HUES64 (cell line): ENCODE data around the gene SEC31A.
A peak's percentile ranks its signal among the peaks of the same experiment; 100 is the strongest.

Experiments
- H3K27ac ChIP-seq: 2 replicates; pipeline ENCODE4 v1.7.0; 2013; ENCODE audit warnings: low read depth, low read length, inconsistent platforms
- H3K27me3 ChIP-seq: 2 replicates; pipeline ENCODE4 v1.6.1; 2013; ENCODE audit warnings: mild to moderate bottlenecking, low read length; ENCODE audit not compliant: insufficient read depth
- H3K36me3 ChIP-seq: 2 replicates; pipeline ENCODE4 v1.6.1; 2013; ENCODE audit warnings: mild to moderate bottlenecking, low read length; ENCODE audit not compliant: insufficient read depth
- H3K4me1 ChIP-seq: 2 replicates; pipeline ENCODE4 v1.6.1; 2013; ENCODE audit warnings: mild to moderate bottlenecking, low read length, moderate library complexity; ENCODE audit not compliant: insufficient read depth
- H3K4me3 ChIP-seq: 2 replicates; pipeline ENCODE4 v1.5.1; 2013; ENCODE audit warnings: mild to moderate bottlenecking, low read length, moderate library complexity
- H3K9ac ChIP-seq: 2 replicates; pipeline ENCODE4 v1.6.1; 2013; ENCODE audit warnings: mild to moderate bottlenecking, low read depth, low read length
- H3K9me3 ChIP-seq: 2 replicates; pipeline ENCODE4 v1.6.1; 2013; ENCODE audit warnings: low read depth, low read length; ENCODE audit not compliant: insufficient read depth
- WGBS: fragments of 150-250, 120-280 bp; methylation state at CpG from one replicate; pipeline ENCODE4 v1.1.7; 2013; ENCODE audit warnings: missing lambda C conversion rate; 5-methylcytosine and 5-hydroxymethylcytosine counted together

The SEC31A gene

GRCh38 chr4:82801910-82802521, 88.9 kb downstream of the SEC31A start:
- no peak overlapping the region for H3K27ac ChIP-seq
- no peak overlapping the region for H3K9ac ChIP-seq
- no peak overlapping the region for H3K4me3 ChIP-seq
- peaks cover 98% of the 10 kb centered on the region for H3K27me3 ChIP-seq
- WGBS = 100% methylated on average over 1 of the region's 3 CpGs
- H3K4me1 ChIP-seq = peaks cover 11% of the 10 kb centered on the region; the same call in 1 of the 2 replicates
- no peaks in the 10 kb centered on the region for H3K36me3 ChIP-seq
- H3K9me3 ChIP-seq = no peaks in the 10 kb centered on the region

GRCh38 chr4:82799006-82799881, 91.7 kb downstream of the SEC31A start:
- Histone ChIP-seq H3K4me3 (peak overlapping the region; percentile 58), H3K36me3 (no peaks in the 10 kb centered on the region), H3K4me1 (peaks cover 17% of the 10 kb centered on the region; the same call in 1 of the 2 replicates), H3K27me3 (peaks cover 100% of the 10 kb centered on the region), H3K27ac (no peak overlapping the region), H3K9ac (no peak overlapping the region), H3K9me3 (no peaks in the 10 kb centered on the region)
- WGBS = 10% methylated on average over 25 of the region's 25 CpGs

DNA sequence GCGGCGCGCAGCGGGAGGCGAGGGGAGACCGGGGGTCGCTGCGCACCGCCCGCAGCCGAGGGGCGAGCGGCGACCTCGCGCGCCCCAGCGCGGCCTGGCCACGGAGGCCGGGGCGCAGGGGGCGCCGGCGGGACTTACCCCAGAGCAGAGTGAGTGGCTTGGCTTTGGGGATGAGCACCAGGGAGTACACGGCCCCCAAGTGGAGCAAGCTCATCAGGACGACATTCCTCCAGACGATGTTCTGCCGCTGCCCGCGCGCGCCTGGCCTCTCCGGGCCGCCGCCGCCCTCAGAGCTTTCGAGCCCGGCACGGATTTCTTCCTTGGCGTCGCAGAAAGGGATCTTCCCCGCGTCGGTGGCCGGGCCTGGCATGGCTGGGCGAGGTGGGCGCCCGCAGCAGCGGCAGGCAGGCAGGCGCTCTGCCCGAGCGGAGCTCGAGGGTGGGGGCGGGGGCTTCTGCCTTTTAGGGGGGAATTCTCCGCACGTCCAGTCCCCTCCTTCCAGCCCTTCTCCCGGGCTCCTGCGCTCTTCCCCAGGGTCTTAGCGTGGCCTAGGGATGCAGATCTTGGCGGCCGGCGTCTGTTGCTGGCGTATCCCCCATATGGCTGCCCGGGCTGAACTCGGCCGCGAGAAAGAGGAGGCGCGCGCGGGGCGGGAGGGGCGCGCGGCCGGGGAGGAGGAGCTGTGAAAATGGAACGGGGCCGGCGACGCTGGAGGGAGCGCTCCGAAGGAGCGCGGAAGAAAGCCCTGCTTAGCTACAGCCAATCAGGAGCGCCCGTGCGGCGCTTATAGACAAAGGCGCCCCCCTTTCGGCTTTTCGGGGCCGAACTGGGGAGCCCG, 92.6 kb downstream of the SEC31A start, which contains the start of gene SCD5:
Gene SCD5, minus strand, starts transcription at position 629 of the 838 bp plus-strand sequence. Its CDS starts 259 bp downstream, at position 370.
- H3K27ac ChIP-seq = no peak within 1 kb of the TSS
- H3K4me1 ChIP-seq = peaks cover 17% of the 10 kb centered on the region; the same call in 1 of the 2 replicates
- H3K4me3 ChIP-seq = peak within 1 kb of the TSS; percentile 58
- H3K9me3 ChIP-seq = no peaks in the 10 kb centered on the region
- no peaks in the 10 kb centered on the region for H3K36me3 ChIP-seq
- peak within 1 kb of the TSS; percentile 43; the same call in 1 of the 2 replicates for H3K9ac ChIP-seq
- peaks cover 100% of the 10 kb centered on the region for H3K27me3 ChIP-seq
- under 1% methylated on average over 94 of the region's 94 CpGs for WGBS

DNA sequence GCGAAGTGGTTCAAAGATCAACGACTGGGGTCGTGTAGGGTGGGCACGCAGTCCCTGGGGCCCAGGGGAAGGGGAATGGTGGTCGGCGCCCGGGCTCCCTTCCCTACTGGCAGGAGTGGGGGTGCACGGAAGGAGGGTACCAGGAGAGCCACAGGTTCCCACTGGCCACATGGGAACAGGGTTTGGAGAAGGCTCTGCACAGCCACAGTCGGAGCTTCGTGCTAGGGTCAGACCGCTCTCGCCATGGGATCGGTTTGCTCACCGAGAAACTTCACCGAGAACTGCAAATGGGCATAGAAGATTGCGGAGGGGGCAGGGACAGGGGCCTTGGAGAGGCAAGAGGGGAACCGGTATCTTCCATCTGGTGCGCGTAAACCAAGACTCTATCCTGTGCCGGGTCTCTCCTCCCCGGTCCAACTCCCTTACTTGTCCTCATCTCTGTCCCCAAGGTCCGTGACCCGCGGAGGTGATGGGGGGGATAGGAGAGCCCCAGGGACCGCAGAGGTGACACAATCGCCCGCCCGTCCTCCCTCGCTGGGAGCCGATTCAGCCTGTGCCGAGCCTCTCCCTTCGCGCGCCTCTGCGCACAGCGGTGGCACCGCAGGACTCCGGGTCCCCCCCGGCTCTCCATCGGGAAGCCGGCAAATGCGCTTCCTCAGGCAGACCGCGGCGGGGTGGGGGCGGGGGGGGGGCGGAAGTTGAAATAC, 93.4 kb downstream of the SEC31A start:
- Histone ChIP-seq H3K9ac (no peak overlapping the region), H3K27ac (no peak overlapping the region), H3K9me3 (no peaks in the 10 kb centered on the region), H3K4me1 (peaks cover 17% of the 10 kb centered on the region; the same call in 1 of the 2 replicates), H3K36me3 (no peaks in the 10 kb centered on the region), H3K27me3 (peaks cover 100% of the 10 kb centered on the region), H3K4me3 (peak overlapping the region; percentile 58)
- under 1% methylated on average over 47 of the region's 47 CpGs for WGBS

DNA sequence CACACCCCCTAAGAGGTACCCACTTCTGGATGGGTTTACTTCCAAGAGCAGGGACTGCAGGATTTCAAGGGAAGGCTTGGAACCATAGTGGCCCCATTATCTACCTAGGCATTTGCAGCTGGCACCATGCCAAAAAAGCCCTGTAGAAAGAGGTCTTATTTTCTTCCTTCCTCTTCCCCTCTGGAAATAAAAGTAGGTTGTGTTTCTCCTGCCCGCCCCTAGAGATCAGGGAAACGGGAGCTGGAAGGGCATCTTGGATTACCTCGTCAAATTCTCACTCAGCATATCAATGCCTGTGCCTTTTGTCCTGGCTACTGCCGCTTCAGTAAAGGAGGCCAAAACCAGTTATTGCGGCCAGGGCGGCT, 93.9 kb downstream of the SEC31A start:
- Histone ChIP-seq H3K9me3 (no peaks in the 10 kb centered on the region), H3K27me3 (peaks cover 100% of the 10 kb centered on the region), H3K36me3 (no peaks in the 10 kb centered on the region), H3K4me1 (peaks cover 17% of the 10 kb centered on the region; the same call in 1 of the 2 replicates), H3K9ac (no peak overlapping the region), H3K27ac (no peak overlapping the region), H3K4me3 (peak overlapping the region; percentile 58)
- 2% methylated on average over 6 of the region's 6 CpGs for WGBS

GRCh38 chr4:82792912-82793649, 97.9 kb downstream of the SEC31A start:
- Histone ChIP-seq H3K27me3 (peaks cover 100% of the 10 kb centered on the region), H3K36me3 (no peaks in the 10 kb centered on the region), H3K27ac (no peak overlapping the region), H3K4me1 (0 out of 2 replicates have a peak, but pooled peaks cover 6% of the 10 kb centered on the region), H3K4me3 (no peak overlapping the region), H3K9ac (no peak overlapping the region), H3K9me3 (no peaks in the 10 kb centered on the region)
- 57% methylated on average over 6 of the region's 6 CpGs for WGBS

GRCh38 chr4:82791179-82791578, 99.8 kb downstream of the SEC31A start:
- H3K27me3 ChIP-seq = peaks cover 100% of the 10 kb centered on the region
- H3K9me3 ChIP-seq = peaks cover 4% of the 10 kb centered on the region; the same call in 1 of the 2 replicates
- H3K36me3 ChIP-seq = no peaks in the 10 kb centered on the region
- no peak overlapping the region for H3K27ac ChIP-seq
- H3K9ac ChIP-seq = no peak overlapping the region
- no peak overlapping the region for H3K4me3 ChIP-seq
- peaks cover 1% of the 10 kb centered on the region; the same call in 1 of the 2 replicates for H3K4me1 ChIP-seq
- WGBS = 55% methylated on average over 6 of the region's 6 CpGs

GRCh38 chr4:82790060-82790660, 100.8 kb downstream of the SEC31A start:
- H3K36me3 ChIP-seq = no peaks in the 10 kb centered on the region
- peaks cover 12% of the 10 kb centered on the region for H3K4me1 ChIP-seq
- H3K9me3 ChIP-seq = peaks cover 4% of the 10 kb centered on the region; the same call in 1 of the 2 replicates
- H3K27ac ChIP-seq = no peak overlapping the region
- H3K4me3 ChIP-seq = no peak overlapping the region
- H3K9ac ChIP-seq = no peak overlapping the region
- peaks cover 100% of the 10 kb centered on the region for H3K27me3 ChIP-seq
- WGBS = 47% methylated on average over 6 of the region's 8 CpGs

GRCh38 chr4:82789025-82789776, 101.8 kb downstream of the SEC31A start:
- Histone ChIP-seq H3K9ac (no peak overlapping the region), H3K4me1 (peaks cover 21% of the 10 kb centered on the region), H3K36me3 (no peaks in the 10 kb centered on the region), H3K4me3 (no peak overlapping the region), H3K27me3 (peaks cover 100% of the 10 kb centered on the region), H3K9me3 (peaks cover 4% of the 10 kb centered on the region; the same call in 1 of the 2 replicates), H3K27ac (no peak overlapping the region)
- 53% methylated on average over 6 of the region's 7 CpGs for WGBS
